ENCODE results near the gene SLBP.
A peak's percentile ranks its signal among the peaks of the same experiment; 100 is the strongest.

The SLBP gene

GRCh38 chr4:1727117-1728031 lies 15.3 kb upstream of the SLBP start:
- no peak for DNase-seq (ENCODE audit: low read depth)

GRCh38 chr4:1726146-1726934 lies 14.2 kb upstream of the SLBP start:
- peak; percentile 82 for DNase-seq (ENCODE audit: low read depth)

GRCh38 chr4:1725521-1725920 lies 13.4 kb upstream of the SLBP start:
- DNase-seq (ENCODE audit: low read depth), result no peak

- peak; percentile 31 for DNase-seq (ENCODE audit: low read depth)
Measured at GRCh38 chr4:1723131-1723801, 11.1 kb upstream of the SLBP start.

- DNase-seq (ENCODE audit: low read depth), result no peak
Measured at GRCh38 chr4:1722551-1723118, 10.5 kb upstream of the SLBP start.

GRCh38 chr4:1721666-1722550 lies 9.8 kb upstream of the SLBP start:
- no peak for DNase-seq (ENCODE audit: low read depth)

- DNase-seq (ENCODE audit: low read depth), result peak; percentile 93
Measured at GRCh38 chr4:1721003-1721665, 9.0 kb upstream of the SLBP start, which contains the start of the genes TACC3 and TMEM129. Gene TACC3 (plus strand): TSS chr4:1721521. CDS start chr4:1723422, 1,901 bp downstream. Gene TMEM129 (minus strand): TSS chr4:1721323. CDS start chr4:1720837, 486 bp downstream.

- no peak for DNase-seq (ENCODE audit: low read depth)
Measured at GRCh38 chr4:1720163-1720983, 8.3 kb upstream of the SLBP start.

- DNase-seq (ENCODE audit: low read depth), result no peak
Measured at GRCh38 chr4:1718095-1718850, 6.2 kb upstream of the SLBP start.

GRCh38 chr4:1717129-1718094 lies 5.3 kb upstream of the SLBP start:
- DNase-seq (ENCODE audit: low read depth), result no peak

- no peak for DNase-seq (ENCODE audit: low read depth)
Measured at GRCh38 chr4:1716065-1716945, 4.2 kb upstream of the SLBP start.

GRCh38 chr4:1715002-1715758 lies 3.1 kb upstream of the SLBP start:
- no peak for DNase-seq (ENCODE audit: low read depth)

GRCh38 chr4:1714303-1715001 lies 2.3 kb upstream of the SLBP start:
- DNase-seq (ENCODE audit: low read depth), result no peak

GRCh38 chr4:1713003-1713851 lies 1.1 kb upstream of the SLBP start:
- DNase-seq (ENCODE audit: low read depth), result no peak

Measured in T follicular helper cell (primary cell).